ENCODE results near the gene TBCB. TPM values are rescaled to one million over a fixed set of nuclear protein-coding genes. Genes with fewer than 3 reads are reported as not detected.
"Not testable (repeated sequence)": the region's sequence is repeated elsewhere in the genome, so short reads cannot be mapped to it uniquely, and the experiment has no call there.

Gene TBCB, protein sequence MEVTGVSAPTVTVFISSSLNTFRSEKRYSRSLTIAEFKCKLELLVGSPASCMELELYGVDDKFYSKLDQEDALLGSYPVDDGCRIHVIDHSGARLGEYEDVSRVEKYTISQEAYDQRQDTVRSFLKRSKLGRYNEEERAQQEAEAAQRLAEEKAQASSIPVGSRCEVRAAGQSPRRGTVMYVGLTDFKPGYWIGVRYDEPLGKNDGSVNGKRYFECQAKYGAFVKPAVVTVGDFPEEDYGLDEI
- total RNA-seq = 100 to 1,000 TPM; 150 to 152 TPM

DNA sequence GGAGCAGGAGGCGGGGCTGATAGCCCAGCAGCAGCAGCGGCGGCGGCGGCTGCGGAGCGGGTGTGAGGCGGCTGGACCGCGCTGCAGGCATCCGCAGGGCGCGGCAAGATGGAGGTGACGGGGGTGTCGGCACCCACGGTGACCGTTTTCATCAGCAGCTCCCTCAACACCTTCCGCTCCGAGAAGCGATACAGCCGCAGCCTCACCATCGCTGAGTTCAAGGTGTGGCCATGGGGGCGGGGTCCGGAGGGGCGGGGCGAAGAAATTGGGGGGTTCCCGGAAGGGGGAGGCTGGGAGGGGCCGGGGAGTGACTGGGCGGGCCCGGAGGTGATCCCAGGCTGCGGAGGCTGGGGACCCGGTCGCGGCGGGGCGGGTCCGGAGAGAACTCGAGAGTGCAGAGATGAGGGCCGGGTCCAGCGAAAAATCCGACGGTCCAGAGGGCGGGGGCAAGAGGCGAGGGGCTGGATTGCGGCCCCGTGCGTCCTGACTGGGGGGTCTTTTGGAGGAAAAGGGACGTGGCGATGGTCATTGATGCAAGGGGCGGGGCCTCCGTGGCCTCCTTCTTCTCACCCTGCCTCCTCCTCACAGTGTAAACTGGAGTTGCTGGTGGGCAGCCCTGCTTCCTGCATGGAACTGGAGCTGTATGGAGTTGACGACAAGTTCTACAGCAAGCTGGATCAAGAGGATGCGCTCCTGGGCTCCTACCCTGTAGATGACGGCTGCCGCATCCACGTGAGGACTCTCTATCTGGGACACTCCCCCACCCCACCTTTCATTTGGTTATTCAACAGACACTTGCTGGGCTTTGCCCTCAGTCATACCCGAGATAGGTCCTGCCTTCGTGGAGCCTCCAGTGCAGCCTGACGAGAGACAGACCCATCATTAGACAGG, at the start of gene TBCB:
TSS of gene TBCB (plus strand) at position 16 of the 891 bp plus-strand sequence. CDS start at position 109, 93 bp downstream.
- DNase-seq = no peak
- peaks cover 31% of the 10 kb centered on the region for H3K4me1 Mint-ChIP-seq

DNA sequence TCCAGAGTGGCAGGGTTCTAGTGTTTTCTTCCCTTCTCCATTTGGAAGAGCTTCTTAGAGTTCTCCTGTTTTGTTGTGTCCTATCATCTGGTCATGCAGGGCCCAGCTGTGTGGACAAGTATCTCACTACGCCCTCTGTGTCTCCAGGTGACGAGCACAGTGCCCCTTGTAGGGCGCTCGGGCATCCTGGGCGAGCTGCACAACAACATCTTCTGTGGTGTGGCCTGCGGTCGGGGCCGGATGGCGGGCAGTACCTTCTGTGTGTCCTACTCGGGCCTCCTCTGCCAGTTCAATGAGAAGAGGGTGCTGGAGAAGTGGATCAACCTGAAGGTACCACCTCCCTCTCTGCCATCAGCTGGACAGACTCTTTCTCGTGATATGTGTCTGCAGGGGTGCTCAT, 47.6 kb upstream of the TBCB start:
- Mint-ChIP-seq H3K36me3 (peaks cover 36% of the 10 kb centered on the region), H3K27me3 (no peaks in the 10 kb centered on the region), H3K27ac (no peak overlapping the region), H3K4me3 (no peak overlapping the region), H3K4me1 (peaks cover 1% of the 10 kb centered on the region), H3K9me3 (no peaks in the 10 kb centered on the region)
- DNase-seq = no peak
- ATAC-seq (ENCODE audit: low read depth) = no peak
- POLR2A ChIA-PET = interaction anchor here (0.6 to 1.1 kb wide), 2 partner anchors 14 to 239 kb away, joined by 4 read pairs; partner anchors contain the start of gene THAP8

More for the DNA sequence above, at the start of gene TBCB:
- Mint-ChIP-seq H3K36me3 (peaks cover 27% of the 10 kb centered on the region), H3K27me3 (no peaks in the 10 kb centered on the region), H3K9me3 (no peaks in the 10 kb centered on the region), H3K27ac (peak within 1 kb of the TSS; percentile 98), H3K4me3 (peak within 1 kb of the TSS; percentile 98)
- POLR2A ChIA-PET = interaction anchor here (0.5 to 2.1 kb wide), 14 partner anchors 10 to 466 kb away, joined by 3 to 14 read pairs (median 4); partner anchors contain the start of genes ALKBH6, CAPNS1, THAP8 and WDR62
- peak; percentile 40 for ATAC-seq (ENCODE audit: low read depth)

DNA sequence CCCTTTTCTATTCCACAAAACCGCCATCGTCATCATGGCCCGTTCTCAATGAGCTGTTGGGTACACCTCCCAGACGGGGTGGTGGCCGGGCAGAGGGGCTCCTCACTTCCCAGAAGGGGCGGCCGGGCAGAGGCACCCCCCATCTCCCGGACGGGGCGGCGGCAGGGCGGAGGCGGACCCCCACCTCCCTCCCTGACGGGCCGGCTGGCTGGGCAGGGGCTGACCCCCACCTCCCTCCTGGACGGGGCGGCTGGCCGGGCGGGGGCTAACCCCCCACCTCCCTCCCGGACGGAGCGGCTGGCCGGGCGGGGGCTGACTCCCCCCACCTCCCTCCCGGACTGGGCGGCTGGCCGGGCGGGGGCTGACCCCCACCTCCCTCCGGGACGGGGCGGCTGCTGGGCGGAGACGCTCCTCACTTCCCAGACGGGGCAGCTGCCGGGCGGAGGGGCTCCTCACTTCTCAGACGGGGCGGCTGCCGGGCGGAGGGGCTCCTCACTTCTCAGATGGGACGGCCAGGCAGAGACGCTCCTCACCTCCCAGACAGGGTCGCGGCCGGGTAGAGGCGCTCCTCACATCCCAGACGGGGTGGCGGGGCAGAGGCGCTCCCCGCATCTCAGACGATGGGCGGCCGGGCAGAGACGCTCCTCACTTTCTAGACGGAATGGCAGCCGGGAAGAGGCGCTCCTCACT, 46.3 kb upstream of the TBCB start:
- H3K4me1 Mint-ChIP-seq; DNase-seq; ATAC-seq (ENCODE audit: low read depth); H3K9me3 Mint-ChIP-seq; POLR2A ChIA-PET; H3K4me3 Mint-ChIP-seq; H3K27me3 Mint-ChIP-seq; H3K27ac Mint-ChIP-seq: not testable (repeated sequence)
- peaks cover 36% of the 10 kb centered on the region for H3K36me3 Mint-ChIP-seq

DNA sequence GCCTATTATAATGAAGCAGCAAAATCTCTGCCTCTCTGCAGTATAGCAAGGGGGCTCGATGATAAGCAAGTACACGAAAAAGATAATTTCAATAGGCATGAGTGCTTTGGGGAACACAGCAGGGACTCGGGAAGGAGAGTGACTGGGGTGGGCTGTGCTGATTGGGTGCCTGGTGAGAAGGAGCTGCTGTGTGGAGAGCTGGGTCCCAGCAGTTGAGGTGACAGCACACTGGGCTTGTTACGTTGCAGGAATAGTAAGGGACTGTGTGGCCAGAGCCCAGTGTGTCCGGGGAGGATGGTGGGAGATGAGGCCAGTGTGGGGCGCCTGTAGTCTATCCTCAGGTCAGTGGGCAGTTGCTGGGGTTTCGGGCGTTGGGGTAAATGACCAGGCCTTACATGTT, 43.2 kb upstream of the TBCB start:
- H3K27ac Mint-ChIP-seq = no peak overlapping the region
- H3K36me3 Mint-ChIP-seq = peaks cover 33% of the 10 kb centered on the region
- POLR2A ChIA-PET = no interaction called here
- H3K4me1 Mint-ChIP-seq = peaks cover 1% of the 10 kb centered on the region
- no peaks in the 10 kb centered on the region for H3K27me3 Mint-ChIP-seq
- no peak overlapping the region for H3K4me3 Mint-ChIP-seq
- no peaks in the 10 kb centered on the region for H3K9me3 Mint-ChIP-seq
- DNase-seq (no peak), ATAC-seq (ENCODE audit: low read depth) (no peak)

DNA sequence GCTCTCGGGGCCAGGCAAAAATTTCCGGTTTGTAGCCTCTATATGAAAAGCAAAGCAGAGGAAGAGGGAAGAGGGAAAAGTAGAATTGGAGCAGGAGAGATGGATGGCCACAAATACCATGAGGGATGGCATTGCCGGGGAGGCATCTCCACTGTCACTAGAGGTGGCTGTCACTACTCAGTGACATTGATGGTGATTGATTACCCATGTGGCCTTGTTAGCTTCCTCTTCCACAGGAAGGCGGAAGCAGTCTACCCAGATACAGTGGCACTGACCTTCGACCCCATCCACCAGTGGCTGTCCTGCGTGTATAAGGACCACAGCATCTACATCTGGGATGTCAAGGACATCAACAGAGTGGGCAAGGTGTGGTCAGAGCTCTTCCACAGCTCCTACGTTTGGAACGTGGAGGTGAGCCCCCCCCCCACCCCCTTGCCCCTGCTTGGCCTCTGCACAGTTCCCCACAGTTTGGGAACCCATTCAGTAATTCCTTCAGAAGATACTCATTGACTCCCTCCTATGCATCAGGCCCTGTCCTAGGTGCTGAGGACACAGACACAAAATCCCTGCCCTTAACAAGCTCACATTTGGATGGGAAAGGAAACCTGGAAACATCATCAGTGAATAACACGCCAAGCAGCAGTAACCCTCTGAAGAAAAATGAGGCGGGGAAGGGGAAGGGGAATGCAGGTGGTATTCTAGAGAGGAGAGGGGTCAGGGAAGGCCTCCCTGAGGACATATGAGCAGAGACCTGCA, 42.0 kb upstream of the TBCB start:
- ATAC-seq (ENCODE audit: low read depth) = no peak
- DNase-seq = no peak
- peaks cover 1% of the 10 kb centered on the region for H3K4me1 Mint-ChIP-seq
- POLR2A ChIA-PET = no interaction called here
- H3K9me3 Mint-ChIP-seq = no peaks in the 10 kb centered on the region
- no peak overlapping the region for H3K27ac Mint-ChIP-seq
- peaks cover 26% of the 10 kb centered on the region for H3K36me3 Mint-ChIP-seq
- H3K4me3 Mint-ChIP-seq = no peak overlapping the region
- H3K27me3 Mint-ChIP-seq = no peaks in the 10 kb centered on the region

DNA sequence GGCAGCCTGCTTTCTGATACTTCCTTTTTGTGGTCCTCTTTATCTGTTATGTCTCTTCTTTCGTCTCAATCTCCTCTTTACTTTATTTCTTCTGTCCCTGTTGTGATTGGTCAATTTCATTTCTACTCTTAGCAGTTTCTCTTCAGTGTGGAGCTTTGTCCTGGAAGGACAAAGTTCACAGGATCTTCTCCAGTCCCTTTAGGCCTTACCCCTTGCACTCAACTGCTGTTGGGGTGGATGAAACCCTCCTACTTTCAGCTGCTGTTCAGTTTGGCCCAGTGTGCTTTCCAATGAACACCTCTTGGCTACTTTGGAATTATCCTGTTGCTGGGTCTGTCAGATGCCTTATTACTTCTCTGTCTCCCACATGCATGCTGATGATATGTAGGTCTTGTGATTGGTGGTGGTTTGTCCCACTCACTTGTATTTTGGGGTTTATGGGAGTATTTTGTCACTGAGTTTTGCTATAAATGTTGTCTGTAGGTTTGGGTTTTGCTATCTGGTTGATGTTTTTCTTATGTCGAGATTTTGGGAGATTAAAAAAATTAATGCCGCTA, 35.8 kb upstream of the TBCB start:
- H3K27ac Mint-ChIP-seq = no peak overlapping the region
- DNase-seq (no peak), ATAC-seq (ENCODE audit: low read depth) (no peak)
- no peaks in the 10 kb centered on the region for H3K4me1 Mint-ChIP-seq
- no peak overlapping the region for H3K4me3 Mint-ChIP-seq
- H3K36me3 Mint-ChIP-seq = peaks cover 41% of the 10 kb centered on the region
- H3K9me3 Mint-ChIP-seq = no peaks in the 10 kb centered on the region
- H3K27me3 Mint-ChIP-seq = no peaks in the 10 kb centered on the region
- POLR2A ChIA-PET = no interaction called here

DNA sequence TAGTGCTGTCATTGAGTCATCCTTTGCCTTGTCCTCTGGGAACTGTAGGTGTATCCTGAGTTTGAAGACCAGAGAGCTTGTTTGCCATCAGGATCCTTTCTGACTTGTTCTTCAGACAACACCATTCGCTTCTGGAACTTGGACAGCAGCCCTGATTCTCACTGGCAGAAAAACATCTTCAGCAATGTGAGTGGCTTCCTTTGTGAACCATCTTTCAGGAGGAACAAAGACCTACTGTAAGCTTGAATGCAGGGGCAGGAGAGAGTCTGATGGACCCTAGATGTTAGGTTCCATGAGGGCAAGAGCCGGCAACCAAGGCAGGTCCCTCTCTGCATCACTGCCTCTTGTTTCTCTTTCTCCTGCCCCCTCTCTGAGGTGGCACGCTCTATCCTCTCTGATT, 33.9 kb upstream of the TBCB start:
- ATAC-seq (ENCODE audit: low read depth) = no peak
- Mint-ChIP-seq H3K36me3 (peaks cover 50% of the 10 kb centered on the region), H3K27ac (no peak overlapping the region)

DNA sequence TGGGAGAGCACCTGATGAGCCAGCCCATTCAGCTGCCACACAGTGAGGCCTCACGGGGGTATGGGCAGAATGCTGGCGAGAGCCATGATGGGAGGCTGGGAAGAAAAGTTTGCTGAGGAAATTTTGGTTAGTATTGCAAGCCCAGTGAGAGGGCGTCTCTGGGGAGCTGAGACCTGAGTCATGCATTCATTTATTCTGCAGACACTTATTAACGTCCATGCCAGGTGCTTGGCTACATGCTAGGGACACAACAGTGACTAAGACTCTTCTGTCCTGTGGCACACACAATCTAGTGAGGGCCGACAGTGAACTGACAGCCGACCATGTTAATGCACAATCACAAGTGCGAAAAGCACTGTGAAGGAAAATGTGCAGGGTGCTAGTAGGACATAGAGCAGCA, 33.4 kb upstream of the TBCB start:
- Mint-ChIP-seq H3K27ac (peak overlapping the region; percentile 38), H3K27me3 (no peaks in the 10 kb centered on the region), H3K4me1 (no peaks in the 10 kb centered on the region), H3K36me3 (peaks cover 49% of the 10 kb centered on the region), H3K4me3 (no peak overlapping the region), H3K9me3 (no peaks in the 10 kb centered on the region)
- DNase-seq (no peak), ATAC-seq (ENCODE audit: low read depth) (no peak)
- POLR2A ChIA-PET = no interaction called here

More for the DNA sequence above, 33.9 kb upstream of the TBCB start:
- no peaks in the 10 kb centered on the region for H3K27me3 Mint-ChIP-seq
- POLR2A ChIA-PET = no interaction called here
- no peak overlapping the region for H3K4me3 Mint-ChIP-seq
- no peaks in the 10 kb centered on the region for H3K4me1 Mint-ChIP-seq
- no peak for DNase-seq
- no peaks in the 10 kb centered on the region for H3K9me3 Mint-ChIP-seq

DNA sequence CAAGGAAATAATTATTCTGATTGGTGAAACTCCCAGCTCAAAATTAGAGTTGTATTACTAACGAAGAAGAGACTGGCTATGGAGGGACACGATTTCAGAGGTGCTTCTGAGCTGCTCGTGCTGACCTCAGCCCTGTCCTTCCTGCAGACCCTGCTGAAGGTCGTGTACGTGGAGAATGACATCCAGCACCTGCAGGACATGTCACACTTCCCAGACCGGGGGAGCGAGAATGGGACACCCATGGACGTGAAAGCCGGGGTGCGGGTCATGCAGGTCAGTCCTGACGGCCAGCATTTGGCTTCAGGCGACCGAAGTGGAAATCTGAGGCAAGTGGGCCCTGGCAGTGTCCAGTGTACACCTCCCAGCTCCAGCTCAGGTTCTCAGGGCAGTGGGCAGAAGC, 32.4 kb upstream of the TBCB start:
- H3K4me1 Mint-ChIP-seq = no peaks in the 10 kb centered on the region
- H3K9me3 Mint-ChIP-seq = no peaks in the 10 kb centered on the region
- no peak for ATAC-seq (ENCODE audit: low read depth)
- peaks cover 46% of the 10 kb centered on the region for H3K36me3 Mint-ChIP-seq
- no peak overlapping the region for H3K4me3 Mint-ChIP-seq
- DNase-seq = no peak
- H3K27me3 Mint-ChIP-seq = no peaks in the 10 kb centered on the region
- no peak overlapping the region for H3K27ac Mint-ChIP-seq
- POLR2A ChIA-PET = no interaction called here

DNA sequence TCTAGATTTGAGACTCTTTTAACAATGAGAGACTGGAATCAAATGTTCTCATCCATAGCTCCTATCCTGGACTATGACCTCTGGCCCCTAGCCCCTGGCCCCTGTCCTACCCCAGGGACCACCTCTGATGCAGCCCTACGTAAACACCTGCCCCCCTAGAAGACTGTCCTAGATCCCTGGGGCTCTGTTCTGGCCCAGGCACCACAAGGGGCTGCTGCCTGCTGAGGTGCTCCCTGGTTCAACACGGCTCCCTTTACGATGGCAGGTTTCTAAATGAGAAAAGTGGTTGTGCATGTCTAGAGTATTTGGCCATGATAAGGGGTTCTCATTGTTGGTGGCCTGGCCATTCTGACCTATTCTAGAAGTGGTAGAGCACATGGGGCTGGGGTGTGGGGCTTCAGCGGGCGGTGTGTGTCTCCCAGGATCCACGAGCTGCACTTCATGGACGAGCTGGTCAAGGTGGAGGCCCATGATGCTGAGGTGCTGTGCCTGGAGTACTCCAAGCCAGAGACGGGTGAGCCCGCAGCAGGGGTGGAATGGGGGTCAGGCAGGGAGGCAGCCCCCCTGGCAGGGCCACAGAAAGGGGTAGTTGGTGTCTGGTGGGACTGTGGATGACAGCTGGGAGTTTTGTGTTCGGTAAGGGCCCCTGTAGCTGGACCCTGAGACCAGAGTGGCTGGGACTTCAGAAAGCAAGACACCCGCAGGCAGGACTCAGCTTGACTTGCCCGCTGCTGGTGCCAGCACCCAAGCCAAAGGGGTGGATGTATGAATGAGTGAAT, 30.8 kb upstream of the TBCB start:
- Mint-ChIP-seq H3K9me3 (no peaks in the 10 kb centered on the region), H3K36me3 (peaks cover 49% of the 10 kb centered on the region), H3K27ac (no peak overlapping the region), H3K4me3 (no peak overlapping the region), H3K4me1 (no peaks in the 10 kb centered on the region), H3K27me3 (no peaks in the 10 kb centered on the region)
- POLR2A ChIA-PET = no interaction called here
- ATAC-seq (ENCODE audit: low read depth) = no peak
- no peak for DNase-seq

DNA sequence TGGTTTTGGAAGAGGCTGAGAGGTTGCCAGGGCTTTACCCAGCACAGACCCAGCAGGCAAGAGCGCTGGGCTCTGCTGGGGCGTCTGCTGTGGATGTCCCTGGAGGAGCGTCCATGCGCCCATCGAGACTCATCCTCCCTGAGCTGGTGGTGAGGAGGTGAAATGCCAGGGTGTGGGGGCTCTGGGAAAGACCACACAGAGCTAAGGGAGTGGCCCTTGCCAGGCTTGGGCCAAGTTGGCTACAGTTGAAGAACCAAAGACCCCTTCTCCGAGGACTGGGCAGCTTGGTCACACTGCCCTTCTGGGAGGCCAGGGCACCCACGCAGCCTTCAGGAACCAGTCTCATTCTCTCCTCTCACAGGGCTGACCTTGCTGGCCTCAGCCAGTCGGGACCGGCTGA, 28.9 kb upstream of the TBCB start:
- Mint-ChIP-seq H3K4me3 (no peak overlapping the region), H3K36me3 (peaks cover 43% of the 10 kb centered on the region), H3K27ac (no peak overlapping the region), H3K4me1 (no peaks in the 10 kb centered on the region), H3K27me3 (no peaks in the 10 kb centered on the region), H3K9me3 (no peaks in the 10 kb centered on the region)
- ATAC-seq (ENCODE audit: low read depth) (no peak), DNase-seq (no peak)
- POLR2A ChIA-PET = no interaction called here

DNA sequence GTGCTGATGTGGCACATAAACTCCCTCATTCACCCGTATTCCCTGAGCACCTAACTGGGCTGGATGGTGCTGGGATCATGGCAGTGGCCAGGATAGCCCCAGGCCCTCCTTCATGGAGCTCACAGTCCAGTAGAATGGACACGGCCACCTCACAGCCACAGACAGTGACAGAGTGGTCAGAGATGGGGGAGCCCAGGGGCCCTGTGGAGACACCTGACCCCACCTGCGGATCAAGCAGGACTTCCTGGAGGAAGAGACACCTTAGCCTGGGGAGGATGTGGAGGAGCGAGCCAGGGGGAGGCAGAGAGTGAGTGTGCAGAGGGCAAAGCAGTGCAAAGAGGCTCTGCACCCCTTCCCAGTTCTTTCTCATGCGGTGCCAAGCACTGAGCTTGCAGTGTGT, 25.4 kb upstream of the TBCB start:
- POLR2A ChIA-PET = no interaction called here
- peaks cover 6% of the 10 kb centered on the region for H3K4me1 Mint-ChIP-seq
- peaks cover 34% of the 10 kb centered on the region for H3K36me3 Mint-ChIP-seq
- no peak overlapping the region for H3K4me3 Mint-ChIP-seq
- H3K27me3 Mint-ChIP-seq = no peaks in the 10 kb centered on the region
- no peak for DNase-seq
- no peaks in the 10 kb centered on the region for H3K9me3 Mint-ChIP-seq
- ATAC-seq (ENCODE audit: low read depth) = no peak
- H3K27ac Mint-ChIP-seq = peak overlapping the region; percentile 9

All from activated naive CD8-positive, alpha-beta T cell treated with anti-CD3 and anti-CD28 coated beads, Interleukin-2, amount 10 ng/mL, durations not matched to agents 7 days and 5 days (primary cell).